ENCODE data around the gene UFD1.

GRCh38 chr22:19508024-19508776 lies 29.2 kb upstream of the UFD1 start:
- no peak for TF ChIP-seq POLR2A (IDR thresholded peaks at IDR 0.05; ENCODE audit: insufficient read depth in 1 of 2, low read depth in 2 of 2, low read length in 2 of 2)
- TF ChIP-seq TCF12 (IDR thresholded peaks at IDR 0.05): no peak
- no peak for TF ChIP-seq TCF12 (CRISPR knock-in tag; IDR thresholded peaks at IDR 0.05)
- TF ChIP-seq BRCA1 (CRISPR knock-in tag; IDR thresholded peaks at IDR 0.05): no peak
- no peak for TF ChIP-seq IRF2 (CRISPR knock-in tag; IDR thresholded peaks at IDR 0.05)
- no peak for TF ChIP-seq GLMP (CRISPR knock-in tag; IDR thresholded peaks at IDR 0.05; ENCODE audit: borderline replicate concordance)

Measured in HepG2 (cell line).